OCI-LY3 (cell line): Measurements from ENCODE around the gene HSPB9.

Source experiments
- H2AFZ ChIP-seq: fragments of 200-600, 300-600 bp; shearing (Covaris generic); 2 replicates; pipeline ENCODE4 v1.6.0; 2014; ENCODE audit warnings: antibody characterized with exemption, low read depth, low read length
- H3K27ac ChIP-seq: fragments of 200-600, 300-600 bp; sonication (generic); 2 replicates; pipeline ENCODE4 v1.5.1; 2014; ENCODE audit warnings: mild to moderate bottlenecking, low read length, moderate library complexity, mixed read lengths
- H3K27me3 ChIP-seq: fragments of 200-600, 300-600 bp; sonication (generic); 2 replicates; pipeline ENCODE4 v1.6.1; 2014; ENCODE audit warnings: low read depth, low read length, mixed read lengths
- H3K36me3 ChIP-seq: fragments of 200-600, 300-600 bp; sonication (generic); replicated peaks from 2 replicates; pipeline ENCODE3; 2014; ENCODE audit warnings: low read depth, low read length, mixed read lengths
- H3K4me1 ChIP-seq: fragments of 300-600, 200-600 bp; sonication (generic); 2 replicates; pipeline ENCODE4 v1.6.1; 2014; ENCODE audit warnings: low read length, mixed read lengths
- H3K4me2 ChIP-seq: fragments of 200-600, 300-600 bp; sonication (generic); 2 replicates; pipeline ENCODE4 v1.6.1; 2014; ENCODE audit warnings: low read length, mixed read lengths
- H3K4me3 ChIP-seq: fragments of 300-600, 200-600 bp; sonication (generic); 2 replicates; pipeline ENCODE4 v1.5.1; 2014; ENCODE audit warnings: antibody characterized with exemption, mild to moderate bottlenecking, low read length, moderate library complexity
- H3K79me2 ChIP-seq: fragments of 300-600, 200-600 bp; shearing (Covaris generic); 2 replicates; pipeline ENCODE4 v1.6.1; 2014; ENCODE audit warnings: mild to moderate bottlenecking, low read length, mixed read lengths
- H3K9ac ChIP-seq: fragments of 300-600, 200-600 bp; shearing (Covaris generic); 2 replicates; pipeline ENCODE4 v1.6.0; 2014; ENCODE audit warnings: mild to moderate bottlenecking, low read length, moderate library complexity
- H3K9me3 ChIP-seq: fragments of 200-600, 300-600 bp; shearing (Covaris generic); 2 replicates; pipeline ENCODE4 v1.6.1; 2014; ENCODE audit warnings: low read length, mixed read lengths; ENCODE audit not compliant: insufficient read depth
- H4K20me1 ChIP-seq: fragments of 200-600, 300-600 bp; sonication (generic); 2 replicates; pipeline ENCODE4 v1.6.1; 2016; ENCODE audit warnings: low read length, mixed read lengths; ENCODE audit not compliant: insufficient read depth
- CTCF ChIP-seq: fragments of 200-600, 300-600 bp; sonication (generic); IDR thresholded peaks from 2 replicates; pipeline ENCODE4 v1.5.1; 2014; ENCODE audit warnings: antibody characterized with exemption, low read length, low read depth
- EZH2phosphoT487 ChIP-seq: fragments of 200-600 bp; shearing (Covaris generic); IDR thresholded peaks from 2 replicates; pipeline ENCODE4 v1.6.1; 2018; ENCODE audit warnings: antibody characterized with exemption, mixed run types, low read depth

The HSPB9 gene

GRCh38 chr17:42078396-42079043 lies 44.1 kb upstream of the HSPB9 start:
- H3K4me3 ChIP-seq = no peak overlapping the region
- H3K9me3 ChIP-seq = no peaks in the 10 kb centered on the region
- H4K20me1 ChIP-seq = peaks cover 92% of the 10 kb centered on the region
- peaks cover 45% of the 10 kb centered on the region for H3K36me3 ChIP-seq
- no peak for TF ChIP-seq EZH2phosphoT487
- no peak for TF ChIP-seq CTCF
- peaks cover 6% of the 10 kb centered on the region for H3K4me1 ChIP-seq
- H2AFZ ChIP-seq = no peak overlapping the region
- H3K4me2 ChIP-seq = no peak overlapping the region
- no peaks in the 10 kb centered on the region for H3K27me3 ChIP-seq
- no peak overlapping the region for H3K27ac ChIP-seq
- no peak overlapping the region for H3K9ac ChIP-seq
- peaks cover 94% of the 10 kb centered on the region for H3K79me2 ChIP-seq

- Histone ChIP-seq H3K79me2 (peaks cover 96% of the 10 kb centered on the region), H3K9ac (no peak overlapping the region), H4K20me1 (peaks cover 93% of the 10 kb centered on the region), H3K4me1 (no peaks in the 10 kb centered on the region), H3K4me2 (no peak overlapping the region), H3K36me3 (peaks cover 41% of the 10 kb centered on the region), H3K9me3 (no peaks in the 10 kb centered on the region), H3K27me3 (no peaks in the 10 kb centered on the region), H3K27ac (no peak overlapping the region), H3K4me3 (no peak overlapping the region), H2AFZ (no peak overlapping the region)
- TF ChIP-seq CTCF (no peak), EZH2phosphoT487 (no peak)
Measured at GRCh38 chr17:42079541-42079940, 43.1 kb upstream of the HSPB9 start.

- peaks cover 98% of the 10 kb centered on the region for H3K79me2 ChIP-seq
- H3K27ac ChIP-seq = no peak overlapping the region
- no peak overlapping the region for H3K9ac ChIP-seq
- peaks cover 30% of the 10 kb centered on the region for H3K36me3 ChIP-seq
- TF ChIP-seq EZH2phosphoT487 = no peak
- no peak for TF ChIP-seq CTCF
- H3K27me3 ChIP-seq = no peaks in the 10 kb centered on the region
- no peak overlapping the region for H2AFZ ChIP-seq
- no peaks in the 10 kb centered on the region for H3K4me1 ChIP-seq
- no peak overlapping the region for H3K4me2 ChIP-seq
- H4K20me1 ChIP-seq = peaks cover 93% of the 10 kb centered on the region
- H3K4me3 ChIP-seq = no peak overlapping the region
- H3K9me3 ChIP-seq = no peaks in the 10 kb centered on the region
Measured at GRCh38 chr17:42081516-42082129, 41.0 kb upstream of the HSPB9 start.

- no peak overlapping the region for H3K4me3 ChIP-seq
- no peaks in the 10 kb centered on the region for H3K9me3 ChIP-seq
- peaks cover 16% of the 10 kb centered on the region for H3K36me3 ChIP-seq
- H2AFZ ChIP-seq = no peak overlapping the region
- no peak overlapping the region for H3K4me2 ChIP-seq
- no peak for TF ChIP-seq CTCF
- no peak for TF ChIP-seq EZH2phosphoT487
- H3K27ac ChIP-seq = no peak overlapping the region
- no peak overlapping the region for H3K9ac ChIP-seq
- peaks cover 88% of the 10 kb centered on the region for H4K20me1 ChIP-seq
- H3K4me1 ChIP-seq = no peaks in the 10 kb centered on the region
- H3K27me3 ChIP-seq = no peaks in the 10 kb centered on the region
- peaks cover 100% of the 10 kb centered on the region for H3K79me2 ChIP-seq
Measured at GRCh38 chr17:42087042-42087701, 35.4 kb upstream of the HSPB9 start.
